DND-41 (cell line): ENCODE results near the gene GFI1B.

ENCODE experiments used
- ATAC-seq: fragments of 200-7000 bp; cut with Tn5 transposase; 3 replicates; pipeline ENCODE4 v1.9.1; 2021; ENCODE audit warnings: low read depth; ENCODE audit not compliant: insufficient read depth
- DNase-seq: peaks from one replicate; pipeline ENCODE4 v3.0.0-alpha.2; 2020
- H2AFZ ChIP-seq: 2 replicates; pipeline ENCODE4 v1.6.0; 2012; ENCODE audit warnings: low read depth, low read length
- H3K27ac ChIP-seq: 2 replicates; pipeline ENCODE4 v1.5.1; 2012; ENCODE audit warnings: low read length, inconsistent platforms
- H3K27me3 ChIP-seq: fragments of 200-600 bp; sonication (generic); 2 replicates; pipeline ENCODE4 v1.6.0; 2012; ENCODE audit warnings: low read length, mild to moderate bottlenecking, inconsistent platforms; ENCODE audit not compliant: insufficient read depth, poor library complexity
- H3K36me3 ChIP-seq: 2 replicates; pipeline ENCODE4 v1.5.1; 2012; ENCODE audit warnings: low read length, inconsistent platforms; ENCODE audit not compliant: insufficient read depth
- H3K4me1 ChIP-seq: 2 replicates; pipeline ENCODE4 v1.5.1; 2012; ENCODE audit warnings: mild to moderate bottlenecking, low read length; ENCODE audit not compliant: insufficient read depth
- H3K4me2 ChIP-seq: 2 replicates; pipeline ENCODE4 v1.6.0; 2012; ENCODE audit warnings: mild to moderate bottlenecking, moderate library complexity, low read length, inconsistent platforms; ENCODE audit not compliant: insufficient read depth
- H3K4me3 ChIP-seq, 2 experiments: fragments of 200-600 bp in 1 of 2; shearing (Covaris generic) in 1 of 2; 2 replicates each; pipeline ENCODE4 v1.5.1; 2012 to 2016; ENCODE audit warnings: inconsistent platforms in 2 of 2, low read length in 2 of 2, mild to moderate bottlenecking in 2 of 2, low read depth in 1 of 2, moderate library complexity in 1 of 2
- H3K79me2 ChIP-seq: 2 replicates; pipeline ENCODE4 v1.6.0; 2012; ENCODE audit warnings: low read length, inconsistent platforms; ENCODE audit not compliant: insufficient read depth
- H3K9ac ChIP-seq: 2 replicates; pipeline ENCODE4 v1.6.0; 2012; ENCODE audit warnings: low read depth, mild to moderate bottlenecking, inconsistent platforms, low read length, moderate library complexity
- H3K9me3 ChIP-seq: 2 replicates; pipeline ENCODE4 v1.5.1; 2012; ENCODE audit warnings: low read length, moderate library complexity, mild to moderate bottlenecking, inconsistent platforms; ENCODE audit not compliant: insufficient read depth, severe bottlenecking
- H4K20me1 ChIP-seq: 2 replicates; pipeline ENCODE4 v1.6.0; 2012; ENCODE audit warnings: low read length; ENCODE audit not compliant: insufficient read depth
- CTCF ChIP-seq: IDR thresholded peaks from 2 replicates; pipeline ENCODE4 v1.5.1; 2012; ENCODE audit warnings: borderline replicate concordance, low read length, moderate library complexity, mild to moderate bottlenecking; ENCODE audit not compliant: poor library complexity, severe bottlenecking; ENCODE audit errors: extremely low read depth
- EZH2 ChIP-seq: IDR thresholded peaks from 3 replicates; pipeline ENCODE4 v1.6.1; 2012; ENCODE audit warnings: borderline replicate concordance, low read depth, mild to moderate bottlenecking, moderate library complexity, low read length, inconsistent platforms; ENCODE audit not compliant: severe bottlenecking

GFI1B gene

GRCh38 chr9:133002147-133003070 is 23.9 kb downstream of the GFI1B start:
- ATAC-seq (no peak), DNase-seq (no peak)
- Histone ChIP-seq H3K4me3 (no peak overlapping the region), H2AFZ (no peak overlapping the region), H3K27me3 (peaks cover 2% of the 10 kb centered on the region), H3K4me2 (no peak overlapping the region), H3K9me3 (no peaks in the 10 kb centered on the region), H3K36me3 (no peaks in the 10 kb centered on the region), H4K20me1 (no peaks in the 10 kb centered on the region), H3K79me2 (no peaks in the 10 kb centered on the region), H3K9ac (no peak overlapping the region), H3K27ac (no peak overlapping the region), H3K4me1 (no peaks in the 10 kb centered on the region)
- TF ChIP-seq CTCF: no peak
- no peak for TF ChIP-seq EZH2

- no peaks in the 10 kb centered on the region for H3K9me3 ChIP-seq
- no peak overlapping the region for H3K4me3 ChIP-seq
- no peaks in the 10 kb centered on the region for H3K79me2 ChIP-seq
- no peaks in the 10 kb centered on the region for H3K27me3 ChIP-seq
- ATAC-seq (no peak), DNase-seq (no peak)
- no peak overlapping the region for H2AFZ ChIP-seq
- no peak overlapping the region for H3K4me2 ChIP-seq
- H3K4me1 ChIP-seq: no peaks in the 10 kb centered on the region
- TF ChIP-seq EZH2 (no peak), CTCF (no peak)
- H3K36me3 ChIP-seq: no peaks in the 10 kb centered on the region
- H4K20me1 ChIP-seq: no peaks in the 10 kb centered on the region
- H3K9ac ChIP-seq: no peak overlapping the region
- H3K27ac ChIP-seq: no peak overlapping the region
Observed at GRCh38 chr9:133003071-133003461, 24.6 kb downstream of the GFI1B start.

- no peaks in the 10 kb centered on the region for H3K4me1 ChIP-seq
- H3K27ac ChIP-seq: no peak overlapping the region
- no peaks in the 10 kb centered on the region for H3K9me3 ChIP-seq
- H4K20me1 ChIP-seq: no peaks in the 10 kb centered on the region
- no peak for ATAC-seq
- no peak overlapping the region for H3K4me2 ChIP-seq
- H3K4me3 ChIP-seq: no peak overlapping the region
- TF ChIP-seq CTCF (no peak), EZH2 (no peak)
- no peak for DNase-seq
- no peak overlapping the region for H3K9ac ChIP-seq
- no peaks in the 10 kb centered on the region for H3K27me3 ChIP-seq
- no peak overlapping the region for H2AFZ ChIP-seq
- no peaks in the 10 kb centered on the region for H3K36me3 ChIP-seq
- H3K79me2 ChIP-seq: no peaks in the 10 kb centered on the region
Observed at GRCh38 chr9:133003671-133004090, 25.2 kb downstream of the GFI1B start.
